ENCODE results near the gene SND1. TPM values are rescaled to one million over a fixed set of nuclear protein-coding genes. Genes with fewer than 3 reads are reported as not detected.

SND1 gene
- total RNA-seq, 1 experiment from 2014 or later, result 274 TPM

DNA sequence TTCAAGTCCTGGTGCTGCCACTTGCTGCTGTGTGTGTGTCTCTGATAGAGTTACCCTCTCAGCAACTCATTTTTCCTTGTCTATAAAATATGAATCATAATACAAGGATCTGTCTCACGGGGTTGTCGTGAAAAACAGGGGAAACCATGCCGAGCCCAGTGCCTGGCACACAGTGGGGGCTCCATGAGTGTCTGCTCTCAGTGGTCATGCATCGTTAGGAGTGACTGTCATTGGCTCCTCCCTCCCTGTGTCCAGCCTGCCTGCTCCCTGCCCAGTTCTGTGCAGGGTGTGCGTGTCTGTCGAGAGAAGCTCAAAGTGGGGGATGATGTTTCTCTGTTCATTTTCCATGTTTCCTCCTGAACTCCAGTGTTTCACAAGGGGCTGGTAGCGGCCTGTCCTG lies 462.8 kb downstream of the SND1 start:
- H3K9me3 ChIP-seq, result no peaks in the 10 kb centered on the region
- H3K4me3 ChIP-seq (ENCODE audit: low read depth, low read length), result no peak overlapping the region
- no peaks in the 10 kb centered on the region; the same call in none of the 2 replicates for H3K27me3 ChIP-seq (replicated peaks; ENCODE audit: control insufficient read depth, insufficient read depth, low read length)
- Mint-ChIP-seq H3K27me3 (ENCODE audit: insufficient read depth, unreplicated experiment) (peaks cover 11% of the 10 kb centered on the region), H3K27ac (ENCODE audit: unreplicated experiment) (no peak overlapping the region), H3K9me3 (ENCODE audit: unreplicated experiment) (no peaks in the 10 kb centered on the region), H3K4me1 (ENCODE audit: low read depth, unreplicated experiment) (no peaks in the 10 kb centered on the region), H3K4me3 (ENCODE audit: unreplicated experiment) (no peak overlapping the region), H3K36me3 (ENCODE audit: insufficient read depth, unreplicated experiment) (no peaks in the 10 kb centered on the region)
- TF ChIP-seq, protein P1, sequence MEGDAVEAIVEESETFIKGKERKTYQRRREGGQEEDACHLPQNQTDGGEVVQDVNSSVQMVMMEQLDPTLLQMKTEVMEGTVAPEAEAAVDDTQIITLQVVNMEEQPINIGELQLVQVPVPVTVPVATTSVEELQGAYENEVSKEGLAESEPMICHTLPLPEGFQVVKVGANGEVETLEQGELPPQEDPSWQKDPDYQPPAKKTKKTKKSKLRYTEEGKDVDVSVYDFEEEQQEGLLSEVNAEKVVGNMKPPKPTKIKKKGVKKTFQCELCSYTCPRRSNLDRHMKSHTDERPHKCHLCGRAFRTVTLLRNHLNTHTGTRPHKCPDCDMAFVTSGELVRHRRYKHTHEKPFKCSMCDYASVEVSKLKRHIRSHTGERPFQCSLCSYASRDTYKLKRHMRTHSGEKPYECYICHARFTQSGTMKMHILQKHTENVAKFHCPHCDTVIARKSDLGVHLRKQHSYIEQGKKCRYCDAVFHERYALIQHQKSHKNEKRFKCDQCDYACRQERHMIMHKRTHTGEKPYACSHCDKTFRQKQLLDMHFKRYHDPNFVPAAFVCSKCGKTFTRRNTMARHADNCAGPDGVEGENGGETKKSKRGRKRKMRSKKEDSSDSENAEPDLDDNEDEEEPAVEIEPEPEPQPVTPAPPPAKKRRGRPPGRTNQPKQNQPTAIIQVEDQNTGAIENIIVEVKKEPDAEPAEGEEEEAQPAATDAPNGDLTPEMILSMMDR (IDR thresholded peaks at IDR 0.05; ENCODE audit: insufficient read depth in 1 of 2, low read depth in 1 of 2, low read length in 1 of 2, severe bottlenecking in 1 of 2, unreplicated experiment in 1 of 2), result no peak
- H3K4me1 ChIP-seq, result no peaks in the 10 kb centered on the region
- CTCF ChIA-PET, result interaction anchor here (0.5 to 1.2 kb wide), 2 partner anchors 95 to 98 kb away, joined by 4 to 5 read pairs; no protein-coding TSS in a partner anchor
- BruUV-seq (replicated peaks), result no TSS peak
- H3K36me3 ChIP-seq (ENCODE audit: control insufficient read depth, insufficient read depth, low read length), result no peaks in the 10 kb centered on the region
- POLR2A ChIA-PET, result no interaction called here
- intact Hi-C loops (cut with micrococcal nuclease; ENCODE audit: unreplicated experiment), result no loop called here
- no peak for DNase-seq

DNA sequence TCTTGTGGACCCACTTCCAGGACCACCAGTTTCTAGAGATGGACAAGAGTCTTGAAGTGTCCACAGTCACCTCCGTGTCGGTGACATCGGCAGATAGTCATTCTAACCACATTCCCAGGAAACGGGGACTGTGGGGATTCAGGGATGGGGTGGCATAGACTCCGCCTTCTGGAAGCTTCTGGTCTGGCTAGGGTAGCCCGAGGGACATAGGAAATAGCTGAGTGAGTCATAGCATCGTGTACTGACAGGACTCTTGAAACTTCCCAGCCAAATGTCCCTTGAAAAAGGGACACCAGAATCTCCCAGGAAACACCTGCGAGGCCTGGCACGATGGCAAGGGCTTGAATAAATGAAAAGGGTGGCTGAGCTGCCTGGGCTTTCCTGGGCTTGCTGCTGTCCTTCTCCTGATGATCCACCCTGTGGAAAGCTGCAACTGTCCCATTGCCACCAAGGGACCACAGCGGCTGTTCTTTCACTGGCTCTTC lies 463.4 kb downstream of the SND1 start:
- CTCF ChIA-PET, result interaction anchor here (1.2 kb wide), 1 partner anchor 94 kb away, joined by 4 read pairs; no protein-coding TSS in a partner anchor
- intact Hi-C loops (cut with micrococcal nuclease; ENCODE audit: unreplicated experiment), result no loop called here
- H3K9me3 Mint-ChIP-seq (ENCODE audit: unreplicated experiment), result no peaks in the 10 kb centered on the region
- TF ChIP-seq, protein P1 (IDR thresholded peaks at IDR 0.05; ENCODE audit: insufficient read depth in 1 of 2, low read depth in 1 of 2, low read length in 1 of 2, severe bottlenecking in 1 of 2, unreplicated experiment in 1 of 2), result no peak
- H3K4me3 Mint-ChIP-seq (ENCODE audit: unreplicated experiment), result no peak overlapping the region
- no peak overlapping the region for H3K27ac Mint-ChIP-seq (ENCODE audit: unreplicated experiment)
- peaks cover 14% of the 10 kb centered on the region for H3K27me3 Mint-ChIP-seq (ENCODE audit: insufficient read depth, unreplicated experiment)
- no TSS peak for BruUV-seq (replicated peaks)
- Histone ChIP-seq H3K9me3 (no peaks in the 10 kb centered on the region), H3K4me3 (ENCODE audit: low read depth, low read length) (no peak overlapping the region), H3K27me3 (replicated peaks; ENCODE audit: control insufficient read depth, insufficient read depth, low read length) (no peaks in the 10 kb centered on the region; the same call in none of the 2 replicates), H3K36me3 (ENCODE audit: control insufficient read depth, insufficient read depth, low read length) (no peaks in the 10 kb centered on the region), H3K4me1 (no peaks in the 10 kb centered on the region)
- H3K36me3 Mint-ChIP-seq (ENCODE audit: insufficient read depth, unreplicated experiment), result no peaks in the 10 kb centered on the region
- POLR2A ChIA-PET, result no interaction called here
- no peaks in the 10 kb centered on the region for H3K4me1 Mint-ChIP-seq (ENCODE audit: low read depth, unreplicated experiment)
- no peak for DNase-seq

DNA sequence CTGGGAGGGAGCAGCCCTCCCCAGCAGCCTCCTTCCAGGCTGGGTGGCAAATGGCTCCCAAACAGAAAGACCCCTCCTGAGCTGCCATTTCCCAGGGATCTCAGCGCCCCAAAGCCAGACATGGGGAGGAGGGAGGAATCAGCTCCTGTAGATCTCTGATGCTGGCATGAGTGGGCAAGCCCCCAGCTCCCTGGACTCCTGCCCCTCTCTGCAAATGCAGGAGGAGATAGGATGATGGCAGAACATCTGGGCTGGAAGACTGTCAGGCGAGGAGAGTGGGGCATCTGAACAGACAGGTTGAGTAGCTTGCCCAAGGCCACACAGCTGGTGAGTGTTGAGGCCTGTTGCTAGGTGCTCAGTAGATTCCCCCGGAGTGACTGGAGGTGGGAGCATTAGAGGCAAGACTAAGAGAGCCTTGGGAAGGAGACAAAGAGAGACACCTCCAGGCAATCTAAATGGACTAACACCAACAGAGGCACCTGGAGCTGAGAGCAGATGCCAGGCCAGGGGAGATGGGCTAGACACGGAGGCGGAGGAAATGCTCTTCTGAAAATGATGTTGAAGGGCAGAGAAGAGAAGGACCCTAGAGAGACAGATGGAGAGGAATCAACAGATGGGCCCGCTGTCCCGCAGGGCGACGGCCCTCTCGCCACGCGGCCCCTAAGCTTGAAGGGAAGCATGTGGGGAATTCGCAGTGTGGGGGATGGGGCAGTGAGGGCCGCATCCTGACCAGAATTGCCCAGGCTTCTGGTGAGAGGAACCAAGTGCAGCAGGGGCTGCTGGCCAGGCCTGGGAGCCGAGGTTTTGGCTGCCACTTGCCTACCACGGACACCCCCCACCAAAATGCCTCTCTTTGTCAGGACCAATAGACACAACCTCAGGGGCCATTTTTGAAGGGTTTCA lies 464.1 kb downstream of the SND1 start:
- TF ChIP-seq, protein P1 (IDR thresholded peaks at IDR 0.05; ENCODE audit: insufficient read depth in 1 of 2, low read depth in 1 of 2, low read length in 1 of 2, severe bottlenecking in 1 of 2, unreplicated experiment in 1 of 2), result no peak
- Histone ChIP-seq H3K4me1 (no peaks in the 10 kb centered on the region), H3K9me3 (no peaks in the 10 kb centered on the region), H3K27me3 (replicated peaks; ENCODE audit: control insufficient read depth, insufficient read depth, low read length) (no peaks in the 10 kb centered on the region; the same call in none of the 2 replicates), H3K36me3 (ENCODE audit: control insufficient read depth, insufficient read depth, low read length) (no peaks in the 10 kb centered on the region), H3K4me3 (ENCODE audit: low read depth, low read length) (no peak overlapping the region)
- H3K4me1 Mint-ChIP-seq (ENCODE audit: low read depth, unreplicated experiment), result no peaks in the 10 kb centered on the region
- no peaks in the 10 kb centered on the region for H3K36me3 Mint-ChIP-seq (ENCODE audit: insufficient read depth, unreplicated experiment)
- no peaks in the 10 kb centered on the region for H3K9me3 Mint-ChIP-seq (ENCODE audit: unreplicated experiment)
- peaks cover 14% of the 10 kb centered on the region for H3K27me3 Mint-ChIP-seq (ENCODE audit: insufficient read depth, unreplicated experiment)
- no peak overlapping the region for H3K4me3 Mint-ChIP-seq (ENCODE audit: unreplicated experiment)
- DNase-seq, result no peak
- H3K27ac Mint-ChIP-seq (ENCODE audit: unreplicated experiment), result no peak overlapping the region
- CTCF ChIA-PET, result interaction anchor here (1.2 kb wide), 1 partner anchor 94 kb away, joined by 4 read pairs; no protein-coding TSS in a partner anchor
- POLR2A ChIA-PET, result no interaction called here
- intact Hi-C loops (cut with micrococcal nuclease; ENCODE audit: unreplicated experiment), result no loop called here
- BruUV-seq (replicated peaks), result no TSS peak
